HepG2 (cell line): ENCODE measurements around the gene ST6GALNAC2. TPM values are rescaled to one million over a fixed set of nuclear protein-coding genes. Genes with fewer than 3 reads are reported as not detected.

Source experiments
- ADNP ChIP-seq: sonication (generic); formaldehyde crosslinking; IDR thresholded peaks from 2 replicates; pipeline ENCODE4 v1.4.0; 2020; ENCODE audit warnings: missing genetic modification reagents
- ARHGAP35 ChIP-seq: sonication (generic); formaldehyde crosslinking; IDR thresholded peaks from 2 replicates; pipeline ENCODE4 v1.9.0; 2022; ENCODE audit warnings: mild to moderate bottlenecking, inconsistent platforms, moderate library complexity, missing genetic modification reagents, borderline replicate concordance
- CHD2 ChIP-seq: IDR thresholded peaks from 2 replicates; pipeline ENCODE4 v1.6.1; 2011; ENCODE audit warnings: low read depth, low read length, improper control_type of control experiment
- E2F5 ChIP-seq: sonication (generic); formaldehyde crosslinking; conservative IDR thresholded peaks from 2 replicates; pipeline ENCODE4 v1.4.0; 2020; ENCODE audit warnings: missing genetic modification reagents
- HMG20A ChIP-seq: IDR thresholded peaks from 2 replicates; pipeline ENCODE4 v1.6.1; 2016; ENCODE audit warnings: borderline replicate concordance
- IRX3 ChIP-seq: sonication (generic); formaldehyde crosslinking; IDR thresholded peaks from 2 replicates; pipeline ENCODE4 v1.8.1; 2023; ENCODE audit warnings: mild to moderate bottlenecking, low read depth, missing genetic modification reagents, borderline replicate concordance
- KAT8 ChIP-seq: IDR thresholded peaks from 2 replicates; pipeline ENCODE4 v1.6.1; 2016; ENCODE audit warnings: missing genetic modification reagents, missing compliant biosample characterization
- MTF1 ChIP-seq: sonication (generic); formaldehyde crosslinking; IDR thresholded peaks from 2 replicates; pipeline ENCODE4 v1.5.0; 2020; ENCODE audit warnings: missing genetic modification reagents
- MXD3 ChIP-seq: IDR thresholded peaks from 2 replicates; pipeline ENCODE4 v1.6.1; 2016; ENCODE audit warnings: mild to moderate bottlenecking, missing biosample characterization, missing genetic modification reagents
- MYC ChIP-seq: sonication (generic); formaldehyde crosslinking; IDR thresholded peaks from 2 replicates; pipeline ENCODE4 v1.9.0; 2021; ENCODE audit warnings: missing genetic modification reagents, borderline replicate concordance
- PAX8 ChIP-seq: sonication (generic); formaldehyde crosslinking; IDR thresholded peaks from 2 replicates; pipeline ENCODE4 v1.8.0; 2022; ENCODE audit warnings: mild to moderate bottlenecking, missing genetic modification reagents, borderline replicate concordance
- PLSCR1 ChIP-seq: sonication (generic); formaldehyde crosslinking; IDR thresholded peaks from 2 replicates; pipeline ENCODE4 v1.5.0; 2020; ENCODE audit warnings: missing genetic modification reagents, mild to moderate bottlenecking, borderline replicate concordance
- SMC3 ChIP-seq: IDR thresholded peaks from 2 replicates; pipeline ENCODE4 v1.6.1; 2011; ENCODE audit warnings: low read length, improper control_type of control experiment
- SP5 ChIP-seq: IDR thresholded peaks from 2 replicates; pipeline ENCODE4 v1.6.1; 2016; ENCODE audit warnings: low read depth, borderline replicate concordance
- SUZ12 ChIP-seq: fragments of 150-350 bp; IDR thresholded peaks from 2 replicates; pipeline ENCODE4 v1.6.1; 2014; ENCODE audit warnings: low read depth, low read length
- TEAD2 ChIP-seq: sonication (generic); formaldehyde crosslinking; IDR thresholded peaks from 2 replicates; pipeline ENCODE4 v1.9.0; 2021; ENCODE audit warnings: missing genetic modification reagents
- TRIM22 ChIP-seq: fragments of 450-650 bp; IDR thresholded peaks from 2 replicates; pipeline ENCODE4 v1.6.1; 2017
- ZBTB39 ChIP-seq: sonication (generic); formaldehyde crosslinking; IDR thresholded peaks from 2 replicates; pipeline ENCODE4 v1.5.0; 2020; ENCODE audit warnings: missing genetic modification reagents
- ZBTB46 ChIP-seq: sonication (generic); formaldehyde crosslinking; IDR thresholded peaks from 2 replicates; pipeline ENCODE4 v1.4.0; 2020; ENCODE audit warnings: mild to moderate bottlenecking, missing genetic modification reagents, borderline replicate concordance
- ZNF143 ChIP-seq: sonication (generic); formaldehyde crosslinking; IDR thresholded peaks from 2 replicates; pipeline ENCODE4 v1.4.0; 2020; ENCODE audit warnings: missing genetic modification reagents
- ZNF256 ChIP-seq: sonication (generic); formaldehyde crosslinking; conservative IDR thresholded peaks from 2 replicates; pipeline ENCODE4 v1.4.0; 2020; ENCODE audit warnings: missing genetic modification reagents
- ZNF549 ChIP-seq: sonication (generic); formaldehyde crosslinking; IDR thresholded peaks from 2 replicates; pipeline ENCODE4 v1.5.0; 2020; ENCODE audit warnings: missing genetic modification reagents
- ZNF841 ChIP-seq: sonication (generic); formaldehyde crosslinking; IDR thresholded peaks from 2 replicates; pipeline ENCODE4 v1.8.1; 2023; ENCODE audit warnings: missing genetic modification reagents, borderline replicate concordance
- polyA plus RNA-seq, 8 experiments: library from polyadenylated mRNA; depleted of rRNA in 3 of 8; stranded (reverse) in 7 of 8; unstranded in 1 of 8; fragments of >200 nt; fragmentation: Illumina TruSeq in 4 of 8; extraction: Trizol in 4 of 8; gene quantifications; 2 replicates each; pipeline versions ENCODE4 v1.2.1 to v1.2.3, GENCODE V29; 2011 to 2016; ENCODE audit warnings: low read depth in 4 of 8, missing spikeins in 1 of 8, mixed read lengths in 1 of 8; ENCODE audit not compliant: insufficient read depth in 1 of 8
- total RNA-seq, 5 experiments: library from RNA; depleted of rRNA; stranded (reverse); fragments of >200 nt; fragmentation: Illumina TruSeq; extraction: Trizol; gene quantifications; 2 replicates each; pipeline ENCODE4 v1.2.3, GENCODE V29; 2016; ENCODE audit warnings: low read depth in 1 of 5

The ST6GALNAC2 gene
- total and polyA plus RNA-seq, 2 of the 13 experiments (the other 11 are each of a cell fraction or from before 2014, with no cell fraction given) = 0.12 to 0.49 TPM

- TF ChIP-seq ADNP (CRISPR knock-in tag) (peak; percentile 15; the same call in 1 of the 2 replicates), SMC3 (no peak), ZNF256 (no peak), PLSCR1 (CRISPR knock-in tag) (no peak), TRIM22 (no peak), ZNF841 (CRISPR knock-in tag) (no peak), ARHGAP35 (CRISPR knock-in tag) (no peak; the same call in 1 of the 2 replicates), PAX8 (CRISPR knock-in tag) (no peak), E2F5 (CRISPR knock-in tag) (no peak), ZBTB39 (CRISPR knock-in tag) (0 out of 2 replicates have a peak, but pooled peaks have one; percentile 43), KAT8 (CRISPR knock-in tag) (no peak), ZBTB46 (no peak), ZNF143 (no peak; the same call in 1 of the 2 replicates), TEAD2 (CRISPR knock-in tag) (no peak), SUZ12 (no peak), MYC (CRISPR knock-in tag) (peak; percentile 59), IRX3 (no peak), MTF1 (CRISPR knock-in tag) (no peak), CHD2 (no peak), MXD3 (CRISPR knock-in tag) (no peak; the same call in 1 of the 2 replicates), SP5 (CRISPR knock-in tag) (peak; percentile 53; the same call in 1 of the 2 replicates), ZNF549 (CRISPR knock-in tag) (no peak), HMG20A (CRISPR knock-in tag) (peak; percentile 26; the same call in 1 of the 2 replicates)
These were observed 60.8 kb downstream of the ST6GALNAC2 start (continued) for GRCh38 chr17:76524598-76525512.
